Esophagus muscularis mucosa (tissue), 3 donors: ENCODE data around the gene NUP35.

Source experiments
- POLR2A ChIP-seq: fragments of 450-650 bp; IDR thresholded peaks from one replicate; pipeline ENCODE4 v1.6.1; 2017; ENCODE audit warnings: antibody characterized with exemption, moderate library complexity, mild to moderate bottlenecking, low read depth
- POLR2AphosphoS5 ChIP-seq, 2 donors: sonication (generic); formaldehyde crosslinking; IDR thresholded peaks; one replicate each; pipeline ENCODE4 v1.6.1; 2017; ENCODE audit warnings: antibody characterized with exemption in 2 of 2
- TF ChIP-seq, protein P1 (sequence below), 3 experiments: fragments of 200-600 bp in 2 of 3; fragments of 450-650 bp in 1 of 3; sonication (generic) in 2 of 3; IDR thresholded peaks; one replicate each; pipeline ENCODE4 v1.5.1; 2017 to 2019; ENCODE audit warnings: antibody characterized with exemption in 3 of 3, mild to moderate bottlenecking in 2 of 3, moderate library complexity in 1 of 3

DNA sequence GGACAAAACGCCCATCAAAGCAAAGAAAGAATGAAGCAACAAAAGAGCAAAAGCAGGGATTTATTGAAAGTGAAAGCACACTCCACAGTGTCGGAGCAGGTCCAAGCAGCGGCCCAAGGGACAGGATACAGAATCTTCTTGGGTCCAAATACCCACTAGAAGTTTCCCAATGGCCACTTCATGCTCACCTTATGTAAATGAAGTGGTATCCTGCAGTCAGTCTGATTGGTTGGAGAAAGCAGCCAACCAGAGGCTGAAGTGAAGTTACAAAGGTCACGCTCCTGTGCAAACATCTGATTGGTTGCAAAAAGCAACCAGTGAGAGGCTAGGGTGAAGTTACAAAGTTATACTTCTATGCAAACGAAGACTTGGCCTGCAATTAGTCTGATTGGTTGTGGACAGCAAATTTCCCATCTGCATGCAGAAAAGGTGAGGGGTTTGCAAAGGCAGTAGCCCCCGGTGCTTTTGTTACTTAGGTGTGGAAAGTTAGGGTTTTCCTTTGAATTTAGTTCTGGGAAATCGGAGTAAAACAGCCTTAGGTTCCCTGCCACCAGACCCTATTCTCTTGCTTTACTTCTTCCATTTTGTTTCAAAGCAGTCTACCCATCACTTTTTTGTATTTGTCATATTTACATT, 32.8 kb upstream of the NUP35 start:
- TF ChIP-seq, protein P1, sequence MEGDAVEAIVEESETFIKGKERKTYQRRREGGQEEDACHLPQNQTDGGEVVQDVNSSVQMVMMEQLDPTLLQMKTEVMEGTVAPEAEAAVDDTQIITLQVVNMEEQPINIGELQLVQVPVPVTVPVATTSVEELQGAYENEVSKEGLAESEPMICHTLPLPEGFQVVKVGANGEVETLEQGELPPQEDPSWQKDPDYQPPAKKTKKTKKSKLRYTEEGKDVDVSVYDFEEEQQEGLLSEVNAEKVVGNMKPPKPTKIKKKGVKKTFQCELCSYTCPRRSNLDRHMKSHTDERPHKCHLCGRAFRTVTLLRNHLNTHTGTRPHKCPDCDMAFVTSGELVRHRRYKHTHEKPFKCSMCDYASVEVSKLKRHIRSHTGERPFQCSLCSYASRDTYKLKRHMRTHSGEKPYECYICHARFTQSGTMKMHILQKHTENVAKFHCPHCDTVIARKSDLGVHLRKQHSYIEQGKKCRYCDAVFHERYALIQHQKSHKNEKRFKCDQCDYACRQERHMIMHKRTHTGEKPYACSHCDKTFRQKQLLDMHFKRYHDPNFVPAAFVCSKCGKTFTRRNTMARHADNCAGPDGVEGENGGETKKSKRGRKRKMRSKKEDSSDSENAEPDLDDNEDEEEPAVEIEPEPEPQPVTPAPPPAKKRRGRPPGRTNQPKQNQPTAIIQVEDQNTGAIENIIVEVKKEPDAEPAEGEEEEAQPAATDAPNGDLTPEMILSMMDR (IDR thresholded peaks at IDR 0.05), result no peak
- no peak for TF ChIP-seq POLR2AphosphoS5 (IDR thresholded peaks at IDR 0.05)
- no peak for TF ChIP-seq POLR2A
